Esophagus (tissue), 2 donors: ENCODE data around the gene POU6F1. TPM values are rescaled to one million over a fixed set of nuclear protein-coding genes. Genes with fewer than 3 reads are reported as not detected.

Experiments
- H3K27ac ChIP-seq, 2 donors: one replicate each; pipeline ENCODE4 v1.5.1; 2013; ENCODE audit warnings: low read depth in 2 of 2, mild to moderate bottlenecking in 2 of 2, inconsistent platforms in 1 of 2, low read length in 1 of 2, moderate library complexity in 1 of 2
- H3K27me3 ChIP-seq, 2 donors: one replicate each; pipeline ENCODE4 v1.6.1; 2013; ENCODE audit warnings: low read length in 2 of 2, control low read depth in 1 of 2, mild to moderate bottlenecking in 1 of 2; ENCODE audit not compliant: insufficient read depth in 2 of 2, control insufficient read depth in 1 of 2
- H3K36me3 ChIP-seq, 2 donors: one replicate each; pipeline ENCODE4 v1.6.1; 2013; ENCODE audit warnings: low read length in 1 of 2; ENCODE audit not compliant: control insufficient read depth in 2 of 2, insufficient read depth in 2 of 2
- H3K4me1 ChIP-seq, 2 donors: one replicate each; pipeline ENCODE4 v1.6.1; 2013; ENCODE audit warnings: low read length in 1 of 2; ENCODE audit not compliant: control insufficient read depth in 2 of 2, insufficient read depth in 2 of 2
- H3K4me3 ChIP-seq, 2 donors: one replicate each; pipeline ENCODE4 v1.5.1; 2013; ENCODE audit warnings: low read length in 2 of 2, mild to moderate bottlenecking in 2 of 2, low read depth in 1 of 2, moderate library complexity in 1 of 2
- H3K9me3 ChIP-seq, 2 donors: one replicate each; pipeline ENCODE4 v1.6.1; 2013; ENCODE audit warnings: mild to moderate bottlenecking in 2 of 2, low read depth in 1 of 2, low read length in 1 of 2, moderate library complexity in 1 of 2; ENCODE audit not compliant: control insufficient read depth in 2 of 2, insufficient read depth in 1 of 2
- WGBS, 2 donors: extraction: QIAGEN DNeasy Blood & Tissue Kit; methylation state at CpG; one replicate each; pipeline ENCODE4 v1.1.7; 2013; 5-methylcytosine and 5-hydroxymethylcytosine counted together
- polyA plus RNA-seq, 2 donors: library from polyadenylated mRNA; stranded (reverse); fragments of 200-250 nt; gene quantifications; one replicate each; pipeline ENCODE4 v1.2.3, GENCODE V29; 2013
- donor health status: healthy with polysubstance abuse.
- donor health status: Bipolar disorder and iron deficiency.

Gene POU6F1
- polyA plus RNA-seq, 2 donors, result 2.5 to 3.6 TPM

- H3K4me3 ChIP-seq, result no peak overlapping the region
- H3K27me3 ChIP-seq, result no peaks in the 10 kb centered on the region
- no peaks in the 10 kb centered on the region for H3K9me3 ChIP-seq
- 50 to 58% methylated on average over 7 of the region's 7 CpGs for WGBS, 2 donors
- no peaks in the 10 kb centered on the region for H3K4me1 ChIP-seq
- H3K27ac ChIP-seq, result peak overlapping the region; percentile 34 to 50
- peaks cover 6 to 24% of the 10 kb centered on the region in 2 donors for H3K36me3 ChIP-seq
Measured at GRCh38 chr12:51246254-51246853, 28.5 kb upstream of the POU6F1 start.

GRCh38 chr12:51245476-51246253 lies 27.8 kb upstream of the POU6F1 start:
- peak overlapping the region in 1 of 2 donors; percentile 50 for H3K27ac ChIP-seq
- peaks cover 0 to 2% of the 10 kb centered on the region in 2 donors for H3K4me1 ChIP-seq
- H3K9me3 ChIP-seq, result no peaks in the 10 kb centered on the region
- no peak overlapping the region for H3K4me3 ChIP-seq
- 90 to 91% methylated on average over 11 of the region's 11 CpGs for WGBS, 2 donors
- H3K36me3 ChIP-seq, result peaks cover 12 to 30% of the 10 kb centered on the region in 2 donors
- H3K27me3 ChIP-seq, result no peaks in the 10 kb centered on the region

GRCh38 chr12:51244269-51244668 lies 26.4 kb upstream of the POU6F1 start:
- Histone ChIP-seq H3K27ac (no peak overlapping the region), H3K9me3 (no peaks in the 10 kb centered on the region), H3K36me3 (peaks cover 12 to 34% of the 10 kb centered on the region in 2 donors), H3K4me1 (peaks cover 0 to 8% of the 10 kb centered on the region in 2 donors), H3K4me3 (no peak overlapping the region), H3K27me3 (no peaks in the 10 kb centered on the region)
- WGBS, 2 donors, result 93% methylated on average over 4 of the region's 4 CpGs

GRCh38 chr12:51242876-51243275 lies 25.0 kb upstream of the POU6F1 start:
- no peak overlapping the region for H3K27ac ChIP-seq
- WGBS, 2 donors, result 67 to 71% methylated on average over 7 of the region's 7 CpGs

GRCh38 chr12:51242120-51242519 lies 24.3 kb upstream of the POU6F1 start:
- Histone ChIP-seq H3K9me3 (no peaks in the 10 kb centered on the region), H3K36me3 (peaks cover 12 to 31% of the 10 kb centered on the region in 2 donors), H3K4me1 (peaks cover 0 to 8% of the 10 kb centered on the region in 2 donors), H3K27ac (no peak overlapping the region), H3K4me3 (no peak overlapping the region), H3K27me3 (no peaks in the 10 kb centered on the region)
- whole genome bisulfite sequencing, 2 donors, result 76 to 86% methylated on average over 7 of the region's 7 CpGs

More at GRCh38 chr12:51242876-51243275, 25.0 kb upstream of the POU6F1 start:
- no peaks in the 10 kb centered on the region for H3K9me3 ChIP-seq
- peaks cover 0 to 8% of the 10 kb centered on the region in 2 donors for H3K4me1 ChIP-seq
- H3K36me3 ChIP-seq, result peaks cover 12 to 31% of the 10 kb centered on the region in 2 donors
- no peak overlapping the region for H3K4me3 ChIP-seq
- H3K27me3 ChIP-seq, result no peaks in the 10 kb centered on the region

GRCh38 chr12:51240971-51241370 lies 23.1 kb upstream of the POU6F1 start:
- peaks cover 12 to 25% of the 10 kb centered on the region in 2 donors for H3K36me3 ChIP-seq
- H3K27ac ChIP-seq, result peak overlapping the region in 1 of 2 donors; percentile 23
- H3K9me3 ChIP-seq, result no peaks in the 10 kb centered on the region
- H3K4me3 ChIP-seq, result no peak overlapping the region
- WGBS, 2 donors, result 54 to 62% methylated on average over 2 of the region's 2 CpGs
- H3K4me1 ChIP-seq, result peaks cover 0 to 8% of the 10 kb centered on the region in 2 donors
- no peaks in the 10 kb centered on the region for H3K27me3 ChIP-seq

- peaks cover 0 to 8% of the 10 kb centered on the region in 2 donors for H3K4me1 ChIP-seq
- H3K27me3 ChIP-seq, result no peaks in the 10 kb centered on the region
- H3K27ac ChIP-seq, result peak within 1 kb of the TSS; percentile 100
- H3K9me3 ChIP-seq, result no peaks in the 10 kb centered on the region
- 0% methylated on average over 68 to 70 of the region's 70 CpGs for WGBS, 2 donors
- peaks cover 12 to 19% of the 10 kb centered on the region in 2 donors for H3K36me3 ChIP-seq
- peak within 1 kb of the TSS; percentile 85 to 99 for H3K4me3 ChIP-seq
Measured at GRCh38 chr12:51238510-51239334, 20.9 kb upstream of the POU6F1 start, which contains the start of gene DAZAP2. TSS of gene DAZAP2 (plus strand) at chr12:51238826. CDS start at chr12:51238908, 82 bp downstream.

- H3K27me3 ChIP-seq, result no peaks in the 10 kb centered on the region
- H3K36me3 ChIP-seq, result peaks cover 12 to 17% of the 10 kb centered on the region in 2 donors
- peak overlapping the region; percentile 100 for H3K27ac ChIP-seq
- peaks cover 0 to 8% of the 10 kb centered on the region in 2 donors for H3K4me1 ChIP-seq
- WGBS, 2 donors, result 7% methylated on average over 10 of the region's 10 CpGs
- H3K4me3 ChIP-seq, result peak overlapping the region; percentile 45 to 85
- H3K9me3 ChIP-seq, result no peaks in the 10 kb centered on the region
Measured at GRCh38 chr12:51238037-51238509, 20.2 kb upstream of the POU6F1 start.

GRCh38 chr12:51234530-51234929 lies 16.7 kb upstream of the POU6F1 start:
- no peaks in the 10 kb centered on the region for H3K9me3 ChIP-seq
- H3K4me3 ChIP-seq, result no peak overlapping the region
- no peak overlapping the region for H3K27ac ChIP-seq
- 56 to 78% methylated on average over 5 of the region's 5 CpGs for WGBS, 2 donors
- H3K4me1 ChIP-seq, result no peaks in the 10 kb centered on the region
- no peaks in the 10 kb centered on the region for H3K36me3 ChIP-seq
- no peaks in the 10 kb centered on the region for H3K27me3 ChIP-seq
